Stimulated activated CD8-positive, alpha-beta memory T cell treated with anti-CD3 and anti-CD28 coated beads, Interleukin-4, amount 100 ng/mL, for 1 hour (primary cell): ENCODE measurements around the gene ABLIM2.

Source experiments
- DNase-seq, 2 donors: peaks; one replicate each; pipeline ENCODE4 v3.0.0-alpha.2; 2020; ENCODE audit warnings: low read depth in 2 of 2, low spot score in 1 of 2

The ABLIM2 gene

DNA sequence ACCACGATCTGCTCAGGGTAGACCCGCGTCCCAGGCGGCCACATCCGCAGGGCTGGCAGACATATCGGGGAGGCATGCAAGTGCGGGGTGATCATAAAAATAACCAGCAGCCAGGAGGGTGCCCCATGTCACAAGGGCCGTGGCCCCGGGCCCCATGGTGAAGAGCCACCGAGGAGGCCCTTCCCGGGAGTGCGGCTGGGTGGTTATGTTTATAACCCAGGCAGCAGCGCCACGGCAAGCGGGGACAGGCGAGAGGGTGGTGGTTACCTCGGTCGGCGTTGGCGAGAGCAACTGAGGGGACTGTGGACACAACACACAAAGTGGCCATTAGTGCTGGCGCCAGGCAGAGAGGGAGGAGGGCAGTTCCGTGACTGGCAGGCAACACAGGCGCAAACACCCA, 126.2 kb downstream of the ABLIM2 start:
- DNase-seq: no peak

DNA sequence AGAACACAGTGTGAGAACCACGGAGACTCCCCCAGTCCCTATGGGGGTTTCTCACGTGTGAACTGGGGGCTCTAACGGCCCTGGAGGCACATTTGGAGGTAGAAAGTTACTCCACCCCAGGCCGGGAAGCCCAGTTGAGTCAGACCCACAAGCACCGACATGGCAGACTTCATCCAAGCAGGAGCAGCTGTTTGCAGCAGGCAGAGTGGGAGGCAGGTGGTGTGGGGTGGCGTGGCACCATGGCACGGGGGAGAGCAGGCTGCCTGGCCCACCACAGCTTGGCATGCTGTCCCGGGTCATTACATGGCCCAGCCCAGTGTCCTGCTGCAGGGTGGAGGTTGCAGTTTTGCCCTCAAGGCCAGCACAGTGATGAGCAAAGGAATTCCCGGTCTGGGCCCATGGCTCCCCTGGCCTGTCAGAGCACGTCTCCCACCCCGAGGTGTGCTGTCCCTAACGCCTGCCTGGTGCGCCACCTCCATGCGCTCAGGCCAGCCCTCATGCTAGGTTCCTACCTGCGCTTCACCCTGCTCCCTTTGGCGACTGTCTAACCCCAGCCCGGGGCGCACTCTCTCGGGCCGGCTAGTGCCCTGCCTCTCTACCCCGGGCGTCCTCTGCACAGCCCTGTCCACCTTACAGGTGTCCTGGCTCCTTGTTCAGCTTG, 128.4 kb downstream of the ABLIM2 start:
- DNase-seq: no peak

DNA sequence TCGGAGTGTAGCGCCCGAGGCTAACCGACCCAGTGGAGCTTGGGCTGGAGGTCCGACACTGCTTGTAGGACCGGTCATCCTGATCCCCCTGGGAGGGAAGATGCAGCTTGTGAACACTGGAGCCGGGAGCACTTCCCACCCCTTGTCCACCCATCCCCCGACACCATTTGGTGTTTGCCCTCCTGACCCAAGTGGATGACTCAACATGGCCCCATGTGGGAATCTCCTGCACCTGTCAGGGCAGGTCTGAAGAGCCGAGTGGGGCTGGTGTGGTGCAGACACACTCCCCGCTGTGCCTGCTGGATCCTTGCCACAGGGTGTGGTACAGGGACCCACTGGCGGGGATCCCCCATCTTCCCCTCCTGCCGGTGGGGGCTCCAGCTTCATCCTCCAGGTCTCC, 128.9 kb downstream of the ABLIM2 start:
- DNase-seq: no peak

DNA sequence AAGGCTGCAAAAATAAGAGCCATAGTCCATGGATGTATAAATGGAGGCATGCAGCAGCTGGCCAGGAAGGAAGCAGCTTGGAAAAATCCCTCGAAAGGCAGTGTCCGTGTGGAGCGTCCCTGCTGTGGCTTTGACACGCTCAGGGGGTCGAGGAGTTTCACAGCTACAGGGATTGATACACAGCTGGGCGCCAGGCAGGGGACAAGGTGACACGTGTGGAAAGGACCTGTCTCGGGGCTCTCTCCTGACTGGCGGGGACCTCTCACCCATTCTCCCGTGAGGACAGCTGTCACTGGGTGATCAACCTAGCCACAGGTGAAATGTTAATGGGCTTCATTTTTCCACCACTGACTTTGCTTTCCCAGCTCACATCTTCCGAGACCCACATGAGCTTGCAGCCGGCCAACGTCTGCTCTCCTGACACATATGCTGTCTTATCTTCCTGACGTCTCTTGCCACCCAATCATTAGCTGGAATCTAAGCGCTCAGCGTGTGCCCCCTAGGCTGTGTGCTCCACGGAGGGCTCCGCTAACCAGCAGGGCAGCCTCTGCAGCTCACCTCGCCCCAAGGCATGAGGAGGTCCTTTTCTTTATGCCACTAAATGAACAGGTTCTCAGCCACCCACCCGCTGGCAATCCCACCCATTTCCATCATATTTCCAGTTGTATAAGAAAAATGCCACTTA, 129.6 kb downstream of the ABLIM2 start:
- DNase-seq: no peak

DNA sequence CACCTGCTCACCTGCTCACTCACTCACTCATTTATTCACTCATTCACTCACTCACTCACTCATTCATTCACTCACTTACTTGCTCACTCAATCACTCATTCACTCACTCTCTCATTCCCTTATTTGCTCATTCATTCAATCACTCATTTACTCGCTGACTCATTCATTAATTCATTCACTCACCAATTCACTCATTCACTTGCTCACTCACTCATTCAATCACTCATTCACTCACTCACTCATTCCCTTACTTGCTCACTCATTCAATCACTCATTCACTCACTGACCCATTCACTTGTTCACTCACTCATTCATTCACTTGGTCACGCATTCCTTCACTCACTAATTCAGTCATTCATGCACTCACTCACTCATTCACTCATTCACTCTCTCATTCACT, 130.2 kb downstream of the ABLIM2 start:
- no peak for DNase-seq

DNA sequence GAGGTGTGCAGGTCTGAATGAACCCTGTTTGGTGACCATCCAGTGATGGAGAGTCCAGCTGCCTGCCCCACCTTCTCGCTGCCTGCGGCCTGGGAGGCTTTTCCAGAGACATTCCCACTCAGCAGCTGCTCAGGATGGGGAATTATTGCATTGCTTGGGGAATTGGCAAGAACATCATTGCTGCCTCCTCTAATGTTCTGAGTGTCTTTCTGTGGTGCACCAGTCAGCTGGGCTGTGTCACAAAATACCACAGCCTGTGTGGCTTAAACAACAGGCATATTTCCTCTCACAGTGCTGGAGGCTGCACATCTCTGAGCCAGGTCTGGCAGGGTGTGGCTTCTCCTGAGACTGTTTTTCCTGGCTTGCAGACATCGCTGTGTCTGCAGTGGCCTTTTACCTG, 132.2 kb downstream of the ABLIM2 start:
- DNase-seq: no peak

DNA sequence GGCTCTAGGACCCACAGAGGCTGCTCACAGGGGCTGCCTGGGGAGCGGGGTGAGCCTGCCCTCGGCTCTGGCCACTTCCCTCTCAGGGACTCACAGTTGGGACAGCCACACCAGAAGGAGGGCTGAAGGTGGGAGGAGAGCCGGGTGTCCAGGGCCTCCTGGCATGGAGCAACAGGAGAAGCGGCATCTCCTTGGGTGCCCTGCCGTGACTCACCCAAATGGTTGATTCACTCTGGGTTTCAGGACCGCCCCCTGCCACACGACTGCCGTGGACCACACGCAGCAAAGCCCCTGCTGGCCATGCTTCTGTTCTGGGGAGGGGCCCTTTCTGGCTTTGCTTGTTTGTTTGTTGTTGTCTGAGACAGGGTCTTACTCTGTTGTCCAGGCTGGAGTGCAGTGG, 132.9 kb downstream of the ABLIM2 start:
- DNase-seq: no peak

DNA sequence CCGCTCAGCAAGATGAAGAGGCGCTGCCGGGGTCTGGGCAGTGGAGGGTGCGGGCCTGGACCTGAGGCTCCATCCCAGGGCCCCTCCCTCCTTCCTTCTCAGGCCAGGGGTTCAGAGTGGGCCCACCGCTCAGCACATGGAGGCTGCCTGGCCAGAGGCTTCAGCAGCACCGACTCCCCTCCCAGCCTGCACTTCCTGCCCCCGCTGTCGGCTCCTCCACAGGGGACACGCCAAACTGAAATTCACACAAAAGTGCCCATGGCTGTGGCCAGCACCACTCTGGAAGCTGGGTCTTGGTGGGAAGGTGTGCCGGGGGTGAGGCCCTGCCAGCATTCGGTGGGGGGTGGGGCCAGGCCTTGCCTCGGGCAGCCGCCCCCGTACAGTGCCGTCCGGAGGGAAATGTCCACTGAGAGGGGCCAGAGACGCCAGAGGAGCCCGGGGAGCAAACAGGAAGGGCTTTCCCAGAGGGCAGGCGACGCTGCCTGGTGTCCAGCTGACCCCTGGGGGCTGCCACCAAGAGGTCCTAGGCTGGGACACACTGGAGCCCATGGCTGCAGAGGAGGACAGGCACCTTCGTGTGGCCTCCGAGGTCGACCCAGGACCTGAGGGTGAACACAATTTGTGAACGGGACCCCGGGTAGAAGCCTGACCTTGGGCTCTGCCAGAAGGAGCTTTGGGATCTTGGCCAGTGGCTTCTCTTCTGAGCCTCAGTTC, 134.4 kb downstream of the ABLIM2 start:
- no peak for DNase-seq

DNA sequence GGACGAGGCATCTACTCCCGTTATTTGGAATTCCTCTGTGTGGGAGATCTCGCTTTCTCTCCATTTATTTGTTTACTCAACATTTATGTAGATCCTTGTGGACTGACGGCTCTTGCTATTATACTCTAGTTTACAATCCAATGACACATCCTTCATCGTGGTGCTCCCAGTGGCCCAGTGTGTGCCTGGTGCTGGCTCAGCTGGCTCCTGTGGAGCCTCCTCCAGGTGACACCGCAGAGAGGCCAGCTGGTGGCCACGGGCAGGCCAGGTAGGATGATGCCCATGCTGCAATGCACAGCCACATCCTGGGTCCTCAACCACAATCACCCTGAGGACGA, 134.9 kb downstream of the ABLIM2 start:
- DNase-seq: no peak

DNA sequence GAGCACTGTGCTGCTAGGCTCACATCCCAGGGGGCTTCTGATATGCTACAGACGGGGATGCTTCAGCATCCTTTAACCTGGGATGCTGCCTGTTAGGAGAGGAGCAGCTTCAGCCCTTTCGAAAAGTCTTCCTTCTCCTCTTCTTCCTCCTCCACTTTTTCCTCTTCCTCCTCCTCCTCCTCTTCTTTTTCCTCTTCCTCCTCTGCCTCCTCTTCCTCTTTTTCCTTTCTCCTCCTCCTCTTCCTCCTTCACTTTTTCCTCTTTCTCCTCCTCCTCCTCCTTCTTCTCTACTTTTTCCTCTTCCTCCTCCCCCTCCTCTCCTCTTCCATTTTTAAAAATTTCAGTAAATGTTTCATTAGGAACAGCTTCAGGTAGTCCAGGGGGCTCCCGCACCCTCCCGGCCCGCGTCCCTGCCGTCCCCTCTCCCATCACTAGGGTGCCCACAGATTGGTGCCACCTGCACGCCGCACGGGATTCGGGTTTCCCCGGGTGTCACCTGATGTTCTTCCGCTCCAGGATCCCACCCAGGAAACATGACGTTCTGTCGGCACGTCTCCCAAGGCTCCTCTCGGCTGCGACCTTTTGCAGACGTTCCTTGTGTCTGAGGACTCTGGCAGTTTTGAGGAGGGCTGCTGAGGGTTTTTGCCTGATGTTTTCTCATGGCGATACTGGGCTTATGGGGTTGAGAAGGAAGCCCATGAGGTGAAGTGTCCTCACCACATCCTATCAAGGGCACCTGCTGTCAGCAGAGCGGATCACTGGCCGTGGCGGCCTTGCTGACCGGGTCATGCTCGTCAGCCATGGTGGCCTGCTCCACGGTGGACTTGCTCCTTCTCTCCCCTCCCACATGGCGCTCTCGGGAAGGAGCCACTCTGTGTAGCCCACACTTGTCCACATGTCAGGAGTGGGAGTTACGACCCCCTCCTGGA, 135.6 kb downstream of the ABLIM2 start:
- DNase-seq: no peak

DNA sequence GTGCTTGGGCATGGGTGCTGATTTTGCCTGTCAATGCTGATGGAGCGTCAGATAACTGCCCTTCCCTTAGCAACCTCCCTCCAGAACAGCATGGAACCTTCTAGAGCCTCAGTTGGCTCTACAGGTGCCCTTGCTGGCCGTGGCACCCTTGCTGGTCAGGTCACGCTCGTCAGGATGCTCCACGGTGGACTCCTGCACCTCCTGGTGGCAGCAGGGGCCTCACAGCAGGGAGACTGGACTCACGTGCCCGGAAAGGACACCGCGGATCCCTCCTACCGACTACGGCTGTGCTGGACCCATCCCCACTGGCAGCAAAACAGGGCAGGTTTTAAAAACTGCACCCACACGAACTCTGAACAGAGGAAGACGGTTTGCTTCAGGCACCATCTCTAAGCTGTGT, 136.8 kb downstream of the ABLIM2 start:
- no peak for DNase-seq

DNA sequence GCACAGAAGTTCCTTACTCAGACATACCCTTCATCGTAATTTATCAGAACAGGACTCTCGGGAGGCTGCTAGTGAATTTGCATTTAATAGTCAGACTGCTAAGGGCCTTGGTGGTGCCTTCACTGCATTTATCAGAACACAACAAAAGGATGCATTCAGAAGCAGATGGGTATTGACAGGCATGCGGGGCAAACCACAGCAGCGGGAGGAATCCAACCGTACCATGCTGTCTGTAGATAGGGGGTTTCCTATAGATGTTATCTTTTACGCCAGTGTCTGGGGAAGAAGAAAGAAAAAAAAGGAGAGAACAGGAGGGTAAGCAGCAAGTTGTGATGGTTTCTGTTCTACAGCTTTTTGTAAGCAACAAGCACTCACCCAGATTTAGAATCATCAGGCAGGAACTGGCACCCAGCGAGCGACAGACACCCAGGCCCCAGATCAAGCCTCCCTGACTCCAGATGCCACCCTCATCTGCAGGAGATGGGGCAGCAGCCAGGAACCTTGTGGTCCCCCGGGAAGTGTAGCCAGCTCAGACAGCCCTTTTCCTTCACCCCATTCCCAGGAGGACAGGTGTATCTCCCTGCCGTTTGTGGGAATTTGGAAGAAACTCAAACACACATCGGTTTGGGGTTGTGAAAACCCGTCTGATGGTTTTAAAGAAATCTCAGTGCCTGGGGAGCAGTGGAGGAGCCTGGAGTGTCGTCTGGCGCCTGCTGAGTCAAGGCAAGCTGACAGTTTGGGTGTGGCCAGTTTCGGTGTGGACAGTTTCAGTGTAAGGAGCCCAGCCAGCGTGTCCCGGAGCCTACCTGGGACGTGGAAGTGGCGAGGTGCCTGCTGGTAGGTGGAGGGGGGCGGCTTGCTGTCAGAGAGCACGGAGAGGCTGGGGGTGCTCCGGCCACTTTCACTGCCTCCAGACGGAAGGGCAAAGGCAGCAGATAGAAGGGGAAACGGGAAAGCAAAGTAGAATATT, 138.9 kb downstream of the ABLIM2 start:
- no peak for DNase-seq

DNA sequence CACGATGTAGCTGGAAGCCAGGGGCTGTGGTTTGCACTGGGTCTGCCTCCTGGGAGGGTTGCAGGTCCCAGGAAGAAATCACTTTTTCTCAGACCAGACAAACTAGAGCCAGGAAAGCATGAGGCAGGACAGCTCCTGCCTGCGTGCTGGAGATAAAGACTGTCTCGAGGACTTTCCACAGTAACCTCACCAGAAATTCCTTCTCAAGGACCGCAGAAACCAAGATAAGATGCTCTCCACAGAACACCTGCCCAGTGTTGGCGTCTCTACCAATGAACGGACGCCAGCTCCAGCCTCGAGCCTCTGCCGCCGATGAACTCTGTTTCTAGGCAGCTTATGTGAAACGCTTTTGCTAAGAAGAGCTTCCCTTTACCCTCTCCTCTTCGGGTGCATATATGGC, 142.1 kb downstream of the ABLIM2 start:
- DNase-seq: no peak

DNA sequence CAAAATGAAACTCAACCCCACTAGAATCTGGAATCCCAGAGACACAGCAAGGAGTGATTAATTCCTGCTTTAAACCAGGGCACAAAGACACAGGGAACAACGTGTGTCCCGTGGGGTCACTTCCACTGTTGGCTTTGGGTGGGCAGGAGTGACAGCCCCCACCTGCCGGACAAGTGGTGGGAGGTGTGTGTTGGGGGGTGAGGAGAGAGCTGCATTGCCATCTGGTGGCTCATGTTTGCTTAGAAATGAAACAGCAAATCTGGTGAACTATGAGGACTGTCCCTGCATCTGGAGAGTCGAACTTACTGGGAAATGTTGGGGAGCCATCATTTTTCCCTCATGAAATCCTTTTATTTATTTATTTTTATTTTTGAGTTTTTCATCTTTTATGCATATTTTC, 143.1 kb downstream of the ABLIM2 start:
- DNase-seq: no peak

DNA sequence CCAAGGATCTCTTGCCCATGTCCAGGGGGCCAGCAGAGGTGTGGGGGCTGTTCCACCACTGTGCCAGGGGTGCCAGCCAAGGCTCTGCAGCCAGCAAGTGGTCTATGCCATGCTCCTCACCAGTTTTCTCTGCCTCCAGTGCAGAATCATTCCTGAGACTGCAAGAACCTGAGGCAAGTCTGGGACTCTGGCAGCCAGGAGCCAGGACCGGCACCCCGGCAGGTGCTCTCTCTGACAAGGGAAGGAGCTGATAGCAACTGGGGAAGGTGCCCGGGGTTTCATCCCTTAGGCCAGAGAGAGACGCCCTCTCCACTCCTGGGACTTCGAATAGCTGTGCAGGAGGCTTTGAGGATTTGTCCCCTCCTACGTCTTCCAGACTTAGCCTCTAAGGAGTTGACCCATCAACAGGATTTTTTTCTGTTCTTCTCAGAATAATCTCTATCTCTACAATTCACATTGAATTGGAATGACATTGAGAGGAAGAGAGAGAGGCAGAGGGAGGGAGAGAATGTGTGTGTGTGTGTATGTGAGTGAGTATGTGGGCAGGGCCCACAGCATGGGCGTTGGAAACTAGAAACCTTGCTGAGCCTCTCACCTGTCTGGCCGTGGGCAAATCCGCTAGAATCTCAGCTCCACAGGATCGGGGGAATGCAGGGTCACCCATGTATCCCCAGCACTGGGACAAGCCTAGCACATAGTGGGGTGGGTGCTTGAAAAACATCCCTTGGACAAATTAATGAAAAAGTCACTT, 144.5 kb downstream of the ABLIM2 start:
- no peak for DNase-seq

DNA sequence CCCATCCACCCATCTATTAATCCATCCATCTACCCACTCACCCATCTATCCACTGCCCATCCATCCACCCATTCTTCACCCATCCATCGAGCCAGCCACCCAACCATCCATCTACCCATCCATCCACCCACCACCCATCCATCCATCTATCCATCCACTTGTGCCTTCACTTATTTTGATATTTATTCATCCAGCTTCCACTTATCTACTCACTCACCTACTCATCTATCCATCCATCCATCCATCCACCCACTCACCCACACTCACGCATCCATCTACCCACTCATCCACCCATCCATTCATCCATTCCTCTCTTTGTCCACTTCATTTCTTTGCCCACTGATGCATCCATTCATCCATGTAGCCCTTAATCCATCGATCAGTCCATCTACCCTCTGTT, 146.1 kb downstream of the ABLIM2 start:
- DNase-seq: no peak

DNA sequence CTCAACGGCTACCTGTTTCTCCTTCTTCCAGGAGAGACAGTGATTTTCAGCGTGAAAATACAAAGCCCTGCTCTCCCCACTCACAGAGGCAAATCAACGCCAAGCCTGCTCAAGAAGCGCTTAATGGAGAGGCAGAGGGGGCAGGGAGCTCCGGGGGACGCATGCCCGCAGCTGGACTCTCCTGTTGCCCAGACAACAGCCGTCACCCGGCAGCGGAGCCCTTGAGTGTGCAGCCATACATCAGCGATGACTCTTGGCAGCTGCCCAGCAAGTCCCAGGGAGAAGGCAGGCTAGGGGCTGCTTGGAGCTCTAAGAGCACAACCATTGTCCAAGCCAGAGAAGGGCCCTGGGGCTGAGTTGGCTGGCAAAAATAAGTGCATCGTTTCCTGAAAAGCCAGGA, 148.0 kb downstream of the ABLIM2 start:
- DNase-seq: no peak

DNA sequence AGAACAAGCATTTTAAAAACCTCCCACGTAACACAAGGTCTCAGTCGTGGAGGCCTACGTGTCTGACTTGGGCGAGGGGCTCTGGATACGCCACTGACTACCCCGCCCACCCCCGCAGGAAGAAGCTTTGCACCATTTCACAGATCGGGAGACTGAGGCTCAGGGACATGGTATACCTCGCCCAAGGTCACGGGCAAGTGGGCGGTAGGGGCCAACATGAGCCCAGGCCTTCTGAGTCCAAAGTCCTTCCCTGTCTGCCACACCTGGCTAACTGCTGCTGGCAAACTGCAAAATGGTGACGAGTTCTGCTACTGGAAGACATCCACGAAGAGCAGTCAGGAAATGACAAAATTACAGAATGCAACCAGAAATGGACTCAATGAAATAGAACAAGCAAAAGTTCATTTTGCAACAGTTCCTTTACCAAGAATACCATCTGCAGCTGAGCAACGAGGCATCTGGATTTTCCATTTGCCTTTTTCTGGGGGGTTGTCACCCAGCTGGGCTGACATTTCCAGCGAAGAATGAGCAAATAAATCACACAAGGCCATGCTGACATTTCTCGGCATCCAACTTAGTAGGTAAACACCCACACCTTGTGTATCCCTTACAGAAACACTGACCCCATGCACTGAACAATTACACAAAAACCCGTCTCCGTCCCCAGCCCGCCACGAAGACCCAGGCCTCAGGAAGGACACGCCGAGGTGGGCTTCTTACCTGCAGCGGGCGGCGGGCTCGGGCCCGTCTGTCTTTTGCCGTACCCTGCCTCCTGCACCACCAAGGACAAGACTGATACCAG, 148.7 kb downstream of the ABLIM2 start:
- no peak for DNase-seq

DNA sequence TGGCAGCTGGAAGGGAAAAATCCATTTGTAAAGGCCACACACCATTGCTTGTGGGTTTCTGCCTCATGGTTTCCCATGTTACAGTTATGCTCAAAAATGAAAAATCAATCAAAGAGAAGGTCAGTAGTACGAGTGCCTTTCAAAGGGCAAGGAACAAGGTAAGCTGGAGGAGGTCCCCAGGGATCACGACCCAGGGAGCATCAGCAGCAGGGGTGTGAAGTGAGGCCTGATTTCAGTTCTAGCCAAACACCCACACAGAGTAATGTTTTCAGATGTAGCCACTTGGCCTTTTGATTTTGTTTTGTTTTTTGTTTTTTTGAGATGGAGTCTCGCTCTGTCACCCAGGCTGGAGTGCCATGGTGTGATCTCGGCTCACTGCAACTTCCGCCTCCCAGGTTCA, 149.5 kb downstream of the ABLIM2 start:
- DNase-seq: no peak
